WTC11 (cell line): ENCODE results near the gene CPPED1. TPM values are rescaled to one million over a fixed set of nuclear protein-coding genes. Genes with fewer than 3 reads are reported as not detected.

Experiments used
- ATAC-seq: fragments of 200-7000 bp; cut with Tn5 transposase; 2 replicates; pipeline ENCODE4 v1.10.0; 2021; ENCODE audit warnings: mild to moderate bottlenecking, moderate library complexity
- CTCF ChIA-PET: fragments of 300-600 bp; sonication (Branson Sonifier 250); formaldehyde crosslinking; loops from one replicate; lab custom pipeline; 2021; ENCODE audit warnings: antibody characterized with exemption; lab: Charles Lee
- POLR2A ChIA-PET: fragments of 350-600 bp; sonication (Branson Sonifier 250); formaldehyde crosslinking; loops from one replicate; lab custom pipeline; 2021; ENCODE audit warnings: antibody characterized with exemption; lab: Charles Lee
- DNase-seq: peaks from one replicate; pipeline ENCODE4 v3.0.0; 2021; ENCODE audit warnings: low spot score
- H3K27ac Mint-ChIP-seq: 2 replicates; pipeline ENCODE4 v1.8.0; 2021; ENCODE audit warnings: mixed read lengths
- H3K27me3 Mint-ChIP-seq: 2 replicates; pipeline ENCODE4 v1.8.0; 2021; ENCODE audit warnings: low read depth, mild to moderate bottlenecking, moderate library complexity, mixed read lengths
- H3K36me3 Mint-ChIP-seq: 2 replicates; pipeline ENCODE4 v1.8.0; 2021; ENCODE audit warnings: mixed read lengths
- H3K4me1 Mint-ChIP-seq: 2 replicates; pipeline ENCODE4 v1.8.0; 2022; ENCODE audit warnings: mixed read lengths
- H3K4me3 Mint-ChIP-seq: 2 replicates; pipeline ENCODE4 v1.8.0; 2021; ENCODE audit warnings: mild to moderate bottlenecking, moderate library complexity, mixed read lengths
- H3K9me3 Mint-ChIP-seq: 2 replicates; pipeline ENCODE4 v1.8.0; 2021; ENCODE audit warnings: mixed read lengths
- E2F1 ChIP-seq: sonication (generic); formaldehyde crosslinking; IDR thresholded peaks from 2 replicates; pipeline ENCODE4 v1.8.0; 2022; ENCODE audit warnings: mild to moderate bottlenecking, missing genetic modification reagents
- E2F4 ChIP-seq: sonication (generic); formaldehyde crosslinking; IDR thresholded peaks from 2 replicates; pipeline ENCODE4 v1.8.1; 2022; ENCODE audit warnings: low read depth, mild to moderate bottlenecking, moderate library complexity, missing genetic modification reagents, borderline replicate concordance
- FOXK1 ChIP-seq: sonication (generic); formaldehyde crosslinking; IDR thresholded peaks from 2 replicates; pipeline ENCODE4 v1.8.0; 2022; ENCODE audit warnings: mild to moderate bottlenecking, moderate library complexity, missing genetic modification reagents
- HMGA2 ChIP-seq: fragments of 250-450 bp; sonication (Bioruptor Pico); IDR thresholded peaks from 2 replicates; pipeline ENCODE4 v1.4.0; 2021; ENCODE audit warnings: mild to moderate bottlenecking, moderate library complexity
- JAZF1 ChIP-seq: fragments of 250-450 bp; sonication (Bioruptor Pico); IDR thresholded peaks from 2 replicates; pipeline ENCODE4 v1.9.0; 2021; ENCODE audit warnings: moderate library complexity, mild to moderate bottlenecking, inconsistent platforms
- MXD4 ChIP-seq: fragments of 250-450 bp; sonication (Bioruptor Pico); IDR thresholded peaks from 2 replicates; pipeline ENCODE4 v1.8.0; 2021; ENCODE audit warnings: mild to moderate bottlenecking, moderate library complexity, borderline replicate concordance
- NFATC4 ChIP-seq: fragments of 250-450 bp; sonication (Bioruptor Pico); IDR thresholded peaks from 2 replicates; pipeline ENCODE4 v1.9.0; 2021; ENCODE audit warnings: mild to moderate bottlenecking
- OVOL2 ChIP-seq: fragments of 250-450 bp; sonication (Bioruptor Pico); IDR thresholded peaks from 2 replicates; pipeline ENCODE4 v1.9.0; 2021; ENCODE audit warnings: mild to moderate bottlenecking, borderline replicate concordance
- PRDM15 ChIP-seq: sonication (generic); formaldehyde crosslinking; IDR thresholded peaks from 2 replicates; pipeline ENCODE4 v1.8.0; 2022; ENCODE audit warnings: missing genetic modification reagents
- RORB ChIP-seq: fragments of 250-450 bp; sonication (Bioruptor Pico); IDR thresholded peaks from 2 replicates; pipeline ENCODE4 v1.9.0; 2021; ENCODE audit warnings: mild to moderate bottlenecking
- SMAD4 ChIP-seq: sonication (generic); formaldehyde crosslinking; IDR thresholded peaks from 2 replicates; pipeline ENCODE4 v1.8.0; 2022; ENCODE audit warnings: mild to moderate bottlenecking, missing genetic modification reagents
- TCF7 ChIP-seq: sonication (generic); formaldehyde crosslinking; IDR thresholded peaks from 2 replicates; pipeline ENCODE4 v1.8.0; 2022; ENCODE audit warnings: mild to moderate bottlenecking, low read depth, missing genetic modification reagents, moderate library complexity
- TEAD1 ChIP-seq: sonication (generic); formaldehyde crosslinking; IDR thresholded peaks from 2 replicates; pipeline ENCODE4 v1.8.0; 2022; ENCODE audit warnings: mild to moderate bottlenecking, missing genetic modification reagents
- USF2 ChIP-seq: sonication (generic); formaldehyde crosslinking; IDR thresholded peaks from 2 replicates; pipeline ENCODE4 v1.8.1; 2023; ENCODE audit warnings: mild to moderate bottlenecking, missing genetic modification reagents, moderate library complexity
- ZBTB21 ChIP-seq: sonication (generic); formaldehyde crosslinking; IDR thresholded peaks from 2 replicates; pipeline ENCODE4 v1.8.1; 2023; ENCODE audit warnings: mild to moderate bottlenecking, missing genetic modification reagents, borderline replicate concordance
- ZMAT4 ChIP-seq: fragments of 250-450 bp; sonication (Bioruptor Pico); IDR thresholded peaks from 2 replicates; pipeline ENCODE4 v1.9.0; 2021; ENCODE audit warnings: mild to moderate bottlenecking
- ZNF281 ChIP-seq: sonication (generic); formaldehyde crosslinking; IDR thresholded peaks from 2 replicates; pipeline ENCODE4 v1.8.0; 2023; ENCODE audit warnings: mild to moderate bottlenecking, missing genetic modification reagents
- ZNF423 ChIP-seq: fragments of 250-450 bp; sonication (Bioruptor Pico); IDR thresholded peaks from 2 replicates; pipeline ENCODE4 v2.1.2; 2022; ENCODE audit warnings: mild to moderate bottlenecking, moderate library complexity
- ZNF532 ChIP-seq: fragments of 250-450 bp; sonication (Bioruptor Pico); IDR thresholded peaks from 2 replicates; pipeline ENCODE4 v1.9.0; 2021; ENCODE audit warnings: mild to moderate bottlenecking, borderline replicate concordance
- total RNA-seq: library from RNA; stranded (reverse); gene quantifications from 3 replicates; pipeline ENCODE4 v1.2.3, GENCODE V29; 2021

CPPED1 gene
- total RNA-seq, 1 experiment from 2014 or later, result 8.8 TPM

- TF ChIP-seq ZNF281 (CRISPR knock-in tag), result no peak
- no peak for TF ChIP-seq ZBTB21
Observed at GRCh38 chr16:12700161-12700560, 103.5 kb downstream of the CPPED1 start (continued).

- Mint-ChIP-seq H3K27ac (no peak overlapping the region), H3K27me3 (no peaks in the 10 kb centered on the region), H3K9me3 (peaks cover 3% of the 10 kb centered on the region), H3K4me3 (no peak overlapping the region), H3K4me1 (no peaks in the 10 kb centered on the region), H3K36me3 (no peaks in the 10 kb centered on the region)
- ATAC-seq (no peak), DNase-seq (no peak)
- ChIA-PET CTCF (no interaction called here), POLR2A (no interaction called here)
- no peak for TF ChIP-seq TCF7 (CRISPR knock-in tag)
- TF ChIP-seq ZMAT4 (CRISPR knock-in tag), result no peak
- no peak for TF ChIP-seq SMAD4 (CRISPR knock-in tag)
- no peak for TF ChIP-seq RORB (CRISPR knock-in tag)
- TF ChIP-seq FOXK1 (CRISPR knock-in tag), result no peak
- no peak for TF ChIP-seq PRDM15 (CRISPR knock-in tag)
- no peak for TF ChIP-seq OVOL2 (CRISPR knock-in tag)
- no peak for TF ChIP-seq HMGA2 (CRISPR knock-in tag)
- no peak for TF ChIP-seq ZNF532 (CRISPR knock-in tag)
- no peak for TF ChIP-seq E2F1 (CRISPR knock-in tag)
- no peak for TF ChIP-seq E2F4 (CRISPR knock-in tag)
- TF ChIP-seq ZNF281 (CRISPR knock-in tag), result no peak
- no peak for TF ChIP-seq TEAD1 (CRISPR knock-in tag)
- no peak for TF ChIP-seq JAZF1 (CRISPR knock-in tag)
- TF ChIP-seq ZNF423 (CRISPR knock-in tag), result no peak
- TF ChIP-seq MXD4 (CRISPR knock-in tag), result no peak
- no peak for TF ChIP-seq USF2
- TF ChIP-seq NFATC4, result no peak
Observed at GRCh38 chr16:12699161-12699560, 104.5 kb downstream of the CPPED1 start.
